Activated CD4-positive, alpha-beta T cell treated with anti-CD3 and anti-CD28 coated beads for 4 hours (primary cell): Measurements from ENCODE around the gene HIVEP2.

ENCODE experiments used
- DNase-seq, 2 donors: peaks; one replicate each; pipeline ENCODE4 v3.0.0-alpha.2; 2020

The HIVEP2 gene

GRCh38 chr6:142839686-142840040 lies 105.3 kb downstream of the HIVEP2 start:
- no peak for DNase-seq

DNA sequence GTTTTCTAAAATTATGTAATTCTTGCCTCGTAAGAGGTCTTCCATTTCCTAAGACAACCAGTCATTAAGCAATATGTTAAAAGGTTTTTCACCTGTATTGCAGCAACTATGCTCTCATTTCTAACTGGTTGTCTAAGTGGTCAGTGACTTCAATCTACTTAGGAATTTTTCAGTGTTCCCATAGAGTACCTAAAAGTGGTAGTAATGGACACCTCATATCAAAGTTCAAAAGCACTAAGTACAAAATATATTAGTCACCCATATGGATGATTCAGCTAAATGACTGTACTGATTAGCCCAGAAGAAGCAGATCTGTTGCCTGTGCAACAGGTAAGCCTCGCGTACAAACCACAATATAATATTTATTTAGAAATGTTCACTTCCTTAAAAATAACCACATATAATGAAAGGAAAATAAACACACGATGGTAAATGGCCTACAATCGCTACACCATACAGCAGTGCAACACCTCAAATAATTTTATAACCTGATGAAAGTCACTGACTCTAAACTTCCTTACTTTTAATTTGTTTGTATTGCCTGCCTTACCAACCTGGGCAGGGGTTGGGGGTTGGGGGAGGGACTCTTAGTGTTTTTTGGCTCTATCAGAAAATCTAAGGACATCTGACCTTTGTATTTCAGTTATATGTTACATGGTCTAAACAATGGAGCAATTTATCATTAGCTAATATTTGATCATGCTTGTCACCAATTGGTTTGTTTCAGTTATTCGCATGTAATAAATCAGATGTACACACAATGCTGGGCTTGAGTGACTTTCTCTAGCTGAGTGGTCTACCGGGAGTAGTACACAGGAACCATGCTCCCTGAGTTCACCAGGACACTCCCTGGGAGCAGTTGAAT lies 105.9 kb downstream of the HIVEP2 start:
- no peak for DNase-seq

- no peak for DNase-seq
Measured at GRCh38 chr6:142835787-142836535, 109.0 kb downstream of the HIVEP2 start.

DNA sequence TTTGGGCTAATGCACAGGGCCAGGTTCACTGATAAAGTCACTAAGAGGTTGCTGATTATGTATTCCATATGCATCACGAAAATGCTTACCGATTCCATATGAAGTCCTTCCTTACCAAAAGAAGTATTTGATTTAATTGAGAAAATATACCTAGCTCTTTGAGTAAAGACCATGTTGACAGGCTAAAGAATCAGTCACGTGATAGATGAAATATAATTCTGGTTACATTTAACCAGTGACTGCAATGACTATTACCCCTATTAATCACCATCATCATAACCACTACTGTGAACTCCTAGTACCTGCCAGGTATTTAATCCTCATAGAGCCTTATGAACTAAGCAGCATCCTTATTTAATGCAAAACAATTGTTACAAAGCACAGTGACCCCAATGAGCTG lies 110.1 kb downstream of the HIVEP2 start:
- DNase-seq: no peak

DNA sequence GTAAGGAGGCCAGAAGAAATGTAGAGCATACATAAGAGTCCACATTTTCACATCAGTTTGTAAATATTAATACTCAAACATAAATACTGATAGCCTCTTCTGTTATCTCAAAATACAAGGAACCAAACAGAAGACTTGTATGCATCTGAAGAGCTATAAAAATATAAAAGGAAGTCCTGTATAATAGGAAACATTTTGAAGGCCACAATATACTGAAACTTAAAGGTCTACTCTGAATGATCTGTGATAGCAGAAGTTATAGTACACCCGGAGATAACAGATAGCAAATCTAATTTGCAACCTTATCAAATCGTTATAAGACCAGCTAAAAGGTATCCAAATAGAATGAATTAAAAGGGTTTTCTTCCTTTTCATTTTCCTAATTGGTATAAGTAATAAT lies 111.2 kb downstream of the HIVEP2 start:
- DNase-seq: no peak

- peak; percentile 54 to 57 for DNase-seq
Measured at GRCh38 chr6:142833054-142833453, 111.9 kb downstream of the HIVEP2 start.

DNA sequence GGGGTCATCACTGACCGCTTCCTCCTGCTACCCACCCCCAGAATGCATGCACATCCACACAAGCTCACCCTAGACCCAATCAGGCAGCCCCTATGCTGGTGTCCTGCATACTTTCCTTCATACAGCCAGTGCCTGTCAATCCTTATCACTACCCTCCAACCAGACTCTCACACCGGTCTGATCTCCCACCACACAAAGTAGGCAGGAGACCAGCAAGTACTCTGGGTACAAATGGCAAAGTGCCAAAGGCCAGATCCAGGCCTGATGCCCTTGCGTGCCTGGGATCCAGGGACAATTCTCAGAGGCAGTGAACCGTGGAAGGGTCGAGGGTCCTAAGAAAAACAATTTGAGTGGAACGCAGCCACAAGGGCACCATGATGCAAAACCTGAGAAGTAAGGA lies 114.2 kb downstream of the HIVEP2 start:
- no peak for DNase-seq

DNA sequence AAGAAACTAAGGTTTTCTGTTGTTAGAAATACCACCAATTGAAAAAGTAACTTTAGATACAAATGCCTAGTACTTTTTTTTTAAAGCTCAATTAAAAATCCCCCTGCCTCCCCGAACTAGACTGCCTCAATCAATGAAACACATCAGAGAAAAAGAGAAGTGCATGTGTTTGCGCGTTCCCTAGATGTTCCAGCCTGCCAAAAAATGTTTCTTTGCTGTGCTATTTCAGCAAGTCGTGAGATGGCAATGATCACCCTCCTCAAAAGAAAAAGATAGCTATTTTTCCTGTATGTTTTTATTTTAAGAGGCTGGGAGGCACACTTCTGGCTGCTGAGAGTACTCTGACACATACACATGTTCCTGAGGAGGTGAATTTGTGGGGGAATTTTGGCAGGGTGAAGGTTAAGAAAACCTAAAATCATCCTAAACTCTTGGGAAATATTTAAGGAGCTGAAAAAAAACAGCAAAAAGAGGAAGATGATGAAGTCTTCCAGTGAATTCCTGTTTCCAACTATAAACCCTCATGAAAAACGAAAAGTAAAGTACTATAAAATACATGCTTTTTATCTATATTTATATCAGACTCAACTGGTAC lies 114.8 kb downstream of the HIVEP2 start:
- no peak for DNase-seq

- no peak for DNase-seq
Measured at GRCh38 chr6:142829556-142829955, 115.4 kb downstream of the HIVEP2 start.

DNA sequence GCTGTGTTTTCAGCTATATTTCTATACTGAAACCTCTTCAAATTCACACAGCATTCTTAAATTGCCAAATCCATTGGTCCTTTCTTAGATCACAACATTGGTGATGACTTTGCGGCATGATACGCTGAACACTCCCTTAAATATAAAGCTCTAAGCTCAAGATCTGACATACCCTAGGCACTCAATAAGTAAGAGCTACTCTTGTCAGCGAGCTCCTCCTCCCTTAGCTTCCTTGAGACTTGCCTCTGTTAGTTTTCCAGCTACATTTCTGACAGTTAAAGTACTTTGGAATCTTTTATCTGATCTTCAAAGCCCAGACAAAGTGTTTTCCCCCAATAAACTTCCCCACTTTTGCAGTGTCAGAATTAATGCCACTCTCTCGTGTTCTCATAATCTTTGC lies 117.0 kb downstream of the HIVEP2 start:
- DNase-seq: no peak

- no peak for DNase-seq
Measured at GRCh38 chr6:142827369-142827768, 117.6 kb downstream of the HIVEP2 start.

GRCh38 chr6:142825760-142826159 lies 119.2 kb downstream of the HIVEP2 start:
- DNase-seq: no peak

GRCh38 chr6:142824426-142824825 lies 120.5 kb downstream of the HIVEP2 start:
- no peak for DNase-seq

DNA sequence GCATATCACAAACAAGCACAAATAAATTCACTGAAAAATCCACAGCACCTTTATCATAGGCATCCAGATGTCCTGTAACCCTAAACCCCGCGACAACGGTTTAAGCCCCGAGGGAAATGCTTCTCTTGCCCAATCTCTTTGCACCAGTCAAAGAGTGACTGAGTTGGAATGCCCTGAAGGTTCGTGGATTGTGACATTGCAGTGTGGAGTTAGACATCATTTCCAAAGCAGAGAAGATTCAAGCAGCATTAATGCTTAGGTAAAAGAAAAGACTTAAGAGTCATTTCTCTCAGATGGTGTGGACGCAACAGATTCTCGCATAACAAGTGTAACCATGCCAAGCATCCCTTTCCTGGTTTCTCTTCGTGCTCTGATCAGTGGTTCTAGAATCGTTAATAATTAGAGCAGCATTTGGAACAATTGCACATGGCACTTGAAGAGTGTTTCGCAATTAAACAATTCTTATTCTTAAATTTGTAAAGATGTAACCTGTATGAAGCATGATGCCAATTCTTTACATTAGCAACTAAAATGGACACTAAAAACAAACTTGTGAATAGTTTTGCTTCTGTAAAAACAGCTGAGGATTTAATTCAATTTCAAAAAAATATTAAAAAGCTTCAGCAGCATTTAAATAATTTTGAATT lies 121.6 kb downstream of the HIVEP2 start:
- DNase-seq: no peak

DNA sequence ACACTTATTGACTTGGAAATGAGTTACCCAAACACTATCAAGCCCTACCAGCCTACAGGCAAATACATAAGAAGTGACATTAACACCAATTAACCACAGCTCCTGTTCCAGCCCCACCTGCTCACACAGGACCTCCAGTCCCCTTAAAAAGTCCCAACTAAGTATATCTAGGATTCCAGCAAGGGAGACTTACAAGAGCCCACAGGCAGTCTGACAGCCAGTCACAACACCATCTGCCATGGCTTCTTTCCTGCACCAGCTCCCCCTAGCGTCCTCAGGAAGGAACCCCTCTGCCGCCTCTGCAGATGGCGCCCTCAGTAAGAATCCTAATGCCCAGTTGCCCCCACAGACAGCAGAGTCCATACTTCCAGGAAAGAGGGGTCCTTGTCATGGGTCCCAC lies 122.1 kb downstream of the HIVEP2 start:
- DNase-seq: no peak

DNA sequence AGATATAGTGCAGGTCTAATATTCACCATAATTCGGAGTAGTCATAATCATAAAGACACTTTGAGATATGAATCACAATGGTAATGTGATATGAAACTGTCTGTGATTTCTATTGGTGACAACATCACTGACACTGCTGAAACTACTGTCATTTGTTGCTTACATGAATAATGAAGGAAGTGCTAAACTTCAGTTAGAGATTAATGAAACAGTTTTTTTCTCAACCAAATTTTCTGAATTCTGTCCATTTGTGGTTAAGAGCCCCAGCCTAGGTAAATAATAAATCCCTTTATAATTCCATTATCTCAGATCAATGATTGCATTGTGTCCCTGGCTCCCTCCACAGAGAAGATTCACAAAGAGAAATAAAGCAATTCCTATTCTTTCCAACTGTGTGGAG lies 122.6 kb downstream of the HIVEP2 start:
- no peak for DNase-seq

GRCh38 chr6:142821860-142822259 lies 123.1 kb downstream of the HIVEP2 start:
- no peak for DNase-seq

GRCh38 chr6:142821164-142821716 lies 123.7 kb downstream of the HIVEP2 start:
- no peak for DNase-seq

- DNase-seq: no peak
Measured at GRCh38 chr6:142820338-142821051, 124.5 kb downstream of the HIVEP2 start.

- DNase-seq: peak; percentile 59 to 64
Measured at GRCh38 chr6:142819603-142820337, 125.2 kb downstream of the HIVEP2 start.

GRCh38 chr6:142816486-142816885 lies 128.5 kb downstream of the HIVEP2 start:
- DNase-seq: no peak

- no peak for DNase-seq
Measured at GRCh38 chr6:142816031-142816430, 128.9 kb downstream of the HIVEP2 start.
